Activated CD8-positive, alpha-beta memory T cell treated with anti-CD3 and anti-CD28 coated beads, Interleukin-2, amount 50 U/mL, for 1 hour (primary cell): ENCODE measurements around the gene TCTN3.
"Not testable (repeated sequence)": the region's sequence is repeated elsewhere in the genome, so short reads cannot be mapped to it uniquely, and the experiment has no call there.

Experiments used
- DNase-seq: peaks from one replicate; pipeline ENCODE4 v3.0.0-alpha.2; 2020; ENCODE audit errors: extremely low read depth

The TCTN3 gene, protein sequence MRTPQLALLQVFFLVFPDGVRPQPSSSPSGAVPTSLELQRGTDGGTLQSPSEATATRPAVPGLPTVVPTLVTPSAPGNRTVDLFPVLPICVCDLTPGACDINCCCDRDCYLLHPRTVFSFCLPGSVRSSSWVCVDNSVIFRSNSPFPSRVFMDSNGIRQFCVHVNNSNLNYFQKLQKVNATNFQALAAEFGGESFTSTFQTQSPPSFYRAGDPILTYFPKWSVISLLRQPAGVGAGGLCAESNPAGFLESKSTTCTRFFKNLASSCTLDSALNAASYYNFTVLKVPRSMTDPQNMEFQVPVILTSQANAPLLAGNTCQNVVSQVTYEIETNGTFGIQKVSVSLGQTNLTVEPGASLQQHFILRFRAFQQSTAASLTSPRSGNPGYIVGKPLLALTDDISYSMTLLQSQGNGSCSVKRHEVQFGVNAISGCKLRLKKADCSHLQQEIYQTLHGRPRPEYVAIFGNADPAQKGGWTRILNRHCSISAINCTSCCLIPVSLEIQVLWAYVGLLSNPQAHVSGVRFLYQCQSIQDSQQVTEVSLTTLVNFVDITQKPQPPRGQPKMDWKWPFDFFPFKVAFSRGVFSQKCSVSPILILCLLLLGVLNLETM

DNA sequence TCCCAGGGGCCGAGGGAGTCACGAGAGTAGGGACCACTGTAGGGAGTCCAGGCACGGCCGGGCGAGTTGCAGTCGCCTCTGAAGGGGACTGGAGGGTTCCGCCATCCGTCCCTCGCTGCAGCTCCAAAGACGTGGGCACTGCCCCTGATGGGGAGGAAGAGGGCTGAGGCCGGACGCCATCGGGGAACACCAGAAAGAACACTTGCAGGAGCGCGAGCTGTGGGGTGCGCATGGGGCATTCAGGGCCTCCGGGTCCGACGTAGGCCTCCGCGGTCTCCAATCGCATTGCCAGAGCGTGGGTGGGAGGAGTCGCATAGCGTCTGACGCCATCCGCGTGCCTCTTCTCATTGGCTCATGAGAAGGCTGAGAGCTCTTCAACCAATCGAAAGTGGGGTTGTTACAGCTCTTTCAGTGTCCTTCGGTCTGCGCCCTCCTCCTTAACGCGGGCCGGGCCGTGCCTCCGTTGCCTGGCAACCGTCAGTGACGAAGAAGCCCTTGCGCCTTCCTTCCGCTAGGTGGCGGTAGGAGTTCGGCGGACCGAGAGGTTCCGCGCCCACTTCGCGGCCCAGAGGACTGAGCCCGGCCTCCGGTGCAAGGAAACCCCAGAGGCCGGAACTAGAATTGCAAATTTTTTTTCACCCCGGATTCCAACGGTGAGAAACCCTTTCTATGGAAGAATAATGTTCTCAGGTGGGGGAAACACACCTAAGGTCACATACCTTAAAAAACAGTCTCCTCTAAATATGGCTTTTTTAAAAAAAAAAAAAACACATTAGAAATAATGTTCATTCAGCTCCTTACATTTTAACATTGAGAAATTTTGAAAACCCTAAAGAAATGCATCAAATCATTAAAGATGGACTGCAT, at the start of gene TCTN3:
TCTN3 (minus strand) TSS at position 260 of the 867 bp plus-strand sequence; CDS start at position 232, 28 bp downstream.
- DNase-seq = peak; percentile 93

DNA sequence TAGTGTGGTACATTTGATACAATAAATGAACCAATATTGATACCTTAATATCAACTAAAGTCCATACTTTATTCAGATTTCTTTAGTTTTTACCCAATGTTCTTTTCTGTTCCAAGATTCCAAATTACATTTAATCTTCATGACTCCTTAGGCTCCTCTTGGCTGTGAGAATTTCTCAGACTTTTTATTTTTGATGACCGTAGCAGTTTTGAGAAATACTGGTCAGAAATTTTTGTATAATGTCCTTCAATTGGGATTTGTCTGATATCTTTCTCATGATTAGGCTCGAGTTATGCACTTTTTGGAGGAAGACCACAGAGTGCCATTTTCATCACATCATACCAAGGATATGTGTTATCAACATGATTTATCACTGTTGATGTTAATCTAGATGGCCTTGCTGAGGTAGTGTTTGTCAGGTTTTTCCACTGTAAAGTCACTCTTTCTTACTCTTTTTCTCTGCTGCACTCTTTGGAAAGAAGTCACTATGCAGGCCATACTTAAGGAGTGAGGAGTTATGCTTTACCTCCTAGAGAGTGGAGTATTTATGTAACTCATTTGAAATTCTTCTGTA, 49.3 kb upstream of the TCTN3 start:
- no peak for DNase-seq

DNA sequence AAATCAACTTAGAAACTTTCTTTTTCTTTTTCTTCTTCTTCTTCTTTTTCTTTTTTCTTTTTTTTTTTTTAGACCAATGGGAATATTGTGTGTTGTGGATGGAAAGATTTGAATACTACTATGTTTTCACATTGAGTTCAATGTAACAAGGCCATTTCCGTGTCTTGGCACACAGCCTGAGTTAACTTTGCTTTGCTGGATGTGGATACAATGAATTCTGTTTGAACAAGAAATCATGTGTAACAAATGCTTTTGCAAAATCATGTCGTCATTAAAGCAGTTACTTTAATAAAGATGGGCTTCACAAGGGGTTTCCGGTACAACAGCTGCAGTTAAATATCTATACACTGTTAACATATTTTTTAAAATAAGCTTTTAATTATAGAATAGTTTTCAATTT, 48.8 kb upstream of the TCTN3 start:
- no peak for DNase-seq

DNA sequence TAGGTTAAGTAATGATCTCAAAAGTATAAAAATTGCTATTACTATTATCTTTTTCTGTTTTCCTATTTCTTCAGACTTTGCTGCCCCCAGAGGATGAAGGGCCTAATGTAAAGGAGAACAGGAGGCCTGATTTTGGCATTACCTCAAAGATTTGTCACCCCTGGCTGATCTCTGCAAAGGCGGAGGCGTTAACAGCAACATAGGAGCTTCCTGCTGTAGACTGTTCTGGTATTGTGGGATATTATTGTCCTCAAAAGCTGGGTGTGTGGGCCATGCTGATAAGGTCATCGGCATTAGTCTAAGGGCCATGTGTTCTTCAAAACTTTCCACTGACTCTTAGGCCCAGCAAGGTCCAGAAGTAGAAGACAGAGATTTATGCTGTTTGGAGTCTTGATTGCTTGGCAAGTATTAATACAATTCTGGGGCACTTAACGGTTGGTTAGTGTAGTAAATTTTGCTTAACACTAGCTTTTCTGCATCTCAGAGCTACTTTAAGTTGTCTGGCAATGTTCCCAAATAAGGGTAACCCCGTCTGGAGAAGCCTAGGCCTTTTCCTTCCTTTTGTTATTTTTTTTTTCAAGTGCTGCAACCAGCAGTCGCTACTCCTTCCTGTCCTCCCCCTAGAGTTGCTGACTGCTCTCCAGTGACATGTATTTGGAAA, 48.2 kb upstream of the TCTN3 start:
- DNase-seq = no peak

DNA sequence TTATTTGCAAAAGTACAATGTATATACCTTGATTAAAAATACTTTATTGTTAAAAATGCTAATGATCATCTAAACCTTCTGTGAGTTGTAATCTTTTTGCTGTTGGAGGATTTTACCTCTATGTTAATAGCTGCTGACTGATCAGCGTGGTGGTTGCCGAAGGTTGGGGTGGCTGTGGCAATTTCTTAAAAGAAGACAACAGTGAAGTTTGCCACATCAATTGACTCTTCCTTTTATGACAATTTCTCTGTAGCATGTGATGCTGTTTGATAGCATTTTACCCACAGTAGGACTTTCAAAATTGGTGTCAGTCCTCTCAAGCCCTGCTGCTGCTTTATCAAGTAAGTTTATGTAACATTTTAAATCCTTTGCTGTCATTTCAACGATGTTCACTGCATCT, 45.3 kb upstream of the TCTN3 start:
- DNase-seq = no peak

DNA sequence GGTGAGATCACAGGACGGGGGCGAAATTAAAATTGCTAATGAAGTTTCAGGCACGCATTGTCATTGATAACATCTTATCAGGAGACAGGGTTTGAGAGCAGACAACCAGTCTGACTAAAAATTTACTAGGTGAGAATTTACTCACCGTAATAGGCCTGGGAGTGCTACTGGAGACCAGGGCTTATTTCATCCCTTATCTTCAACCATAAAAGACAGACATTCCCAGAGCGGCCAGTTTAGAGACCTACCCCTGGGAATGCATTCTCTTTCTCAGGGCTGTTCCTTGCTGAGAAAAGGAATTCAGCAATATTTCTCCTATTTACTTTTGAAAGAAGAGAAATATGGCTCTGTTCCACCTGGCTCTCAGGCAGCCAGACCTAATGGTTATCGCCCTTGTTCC, 39.2 kb upstream of the TCTN3 start:
- not testable (repeated sequence) for DNase-seq

DNA sequence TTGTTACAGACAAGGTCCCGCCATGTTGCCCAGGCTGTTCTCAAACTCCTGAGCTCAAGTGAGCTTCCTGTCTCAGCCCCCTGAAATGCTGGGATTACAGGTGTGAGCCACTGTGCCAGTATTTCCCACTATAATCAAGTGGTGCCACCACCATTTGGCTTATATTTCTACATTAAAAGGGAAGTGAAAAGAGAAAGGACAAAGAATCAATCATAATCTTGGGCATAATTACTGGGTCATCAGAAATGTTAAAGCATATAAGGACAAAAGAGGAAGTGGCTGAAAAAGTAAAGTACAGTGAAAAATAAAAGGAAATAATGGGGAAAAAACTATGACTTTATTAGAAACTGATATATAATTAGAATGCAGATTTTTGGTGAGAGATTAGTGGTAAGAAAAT, 36.5 kb upstream of the TCTN3 start:
- no peak for DNase-seq

DNA sequence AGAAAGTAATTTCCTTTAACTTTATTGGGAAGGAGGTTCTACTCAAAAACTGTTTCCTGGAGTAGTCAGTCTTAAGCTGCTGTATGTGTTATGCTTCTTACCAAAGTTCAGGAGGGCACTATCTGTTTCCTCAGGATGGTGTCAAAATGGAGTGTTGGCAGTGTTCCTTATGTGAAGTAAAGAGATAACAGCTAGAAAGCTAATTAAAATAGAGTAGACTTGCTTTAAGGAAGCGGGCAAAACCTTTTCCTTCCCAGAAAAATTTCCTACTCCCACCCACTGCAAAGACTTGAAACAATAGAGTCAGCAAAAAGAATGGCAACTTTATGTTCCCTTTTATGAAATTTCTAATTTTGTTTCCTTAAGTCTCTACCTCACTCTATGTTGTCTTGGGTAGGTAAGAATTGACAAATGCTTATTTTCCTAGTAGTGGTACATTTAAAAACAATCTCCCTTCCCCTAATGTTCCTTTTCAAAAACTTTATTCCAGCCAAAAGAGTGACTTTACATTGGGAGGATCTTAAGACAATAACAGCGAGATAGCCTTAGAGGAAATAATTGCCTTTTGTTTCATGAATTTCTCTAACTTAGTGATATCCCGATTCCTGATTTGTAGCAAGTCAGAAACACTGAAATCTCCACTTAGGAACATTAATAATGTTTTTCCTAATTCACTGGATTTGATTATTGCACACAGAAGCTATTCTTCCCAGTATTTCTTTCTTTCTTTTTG, 35.8 kb upstream of the TCTN3 start:
- DNase-seq = no peak

DNA sequence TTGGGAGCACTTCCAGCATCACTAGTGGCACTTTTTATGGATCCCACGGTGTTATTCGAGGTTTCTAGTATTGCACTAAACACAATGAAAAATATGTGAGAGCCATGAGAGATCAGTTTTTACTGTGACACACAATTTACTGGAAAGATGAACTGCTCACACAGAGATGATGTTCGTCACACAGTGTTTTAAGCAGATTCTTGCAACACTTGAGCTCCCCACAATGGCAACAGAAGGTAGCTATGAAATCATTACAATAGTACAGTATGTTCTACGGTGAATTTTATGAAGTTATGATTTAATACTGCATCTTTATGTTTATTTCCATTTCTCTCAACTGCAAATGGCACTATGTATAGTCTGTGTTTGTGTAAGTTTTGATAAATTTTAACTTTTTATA, 34.8 kb upstream of the TCTN3 start:
- DNase-seq = no peak

DNA sequence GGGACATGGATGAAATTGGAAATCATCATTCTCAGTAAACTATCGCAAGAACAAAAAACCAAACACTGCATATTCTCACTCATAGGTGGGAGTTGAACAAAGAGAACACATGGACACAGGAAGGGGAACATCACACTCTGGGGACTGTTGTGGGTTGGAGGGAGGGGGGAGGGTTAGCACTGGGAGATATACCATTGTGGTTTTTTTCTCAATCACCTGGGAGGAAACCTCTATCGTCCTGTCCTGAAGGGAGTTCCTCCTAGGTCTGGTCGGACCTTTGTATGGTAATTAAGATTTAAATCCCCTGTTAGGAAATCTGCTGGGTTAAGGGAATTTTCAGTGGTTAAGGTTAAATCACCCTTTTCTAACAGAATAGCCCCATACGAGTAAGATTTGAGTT, 28.8 kb upstream of the TCTN3 start:
- DNase-seq = not testable (repeated sequence)

DNA sequence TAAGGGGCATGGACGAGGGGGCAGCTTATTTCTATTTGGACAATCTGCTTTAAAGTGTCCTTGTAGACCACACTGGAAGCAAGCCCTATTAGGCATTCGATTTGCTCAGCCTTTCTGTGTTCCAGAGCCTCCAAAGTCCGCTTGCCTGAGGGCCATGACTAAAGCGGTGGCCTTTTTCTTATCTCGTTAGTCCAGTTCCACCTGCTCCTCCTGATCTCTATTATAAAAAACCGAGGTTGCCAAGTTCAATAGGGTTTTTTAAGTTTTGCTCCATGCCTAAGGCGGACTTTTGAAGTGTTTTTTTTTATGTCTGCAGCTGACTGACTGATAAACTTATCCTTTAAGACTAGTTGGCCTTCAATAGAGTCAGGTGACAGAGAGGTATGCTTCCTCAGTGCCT, 27.0 kb upstream of the TCTN3 start:
- DNase-seq = not testable (repeated sequence)

DNA sequence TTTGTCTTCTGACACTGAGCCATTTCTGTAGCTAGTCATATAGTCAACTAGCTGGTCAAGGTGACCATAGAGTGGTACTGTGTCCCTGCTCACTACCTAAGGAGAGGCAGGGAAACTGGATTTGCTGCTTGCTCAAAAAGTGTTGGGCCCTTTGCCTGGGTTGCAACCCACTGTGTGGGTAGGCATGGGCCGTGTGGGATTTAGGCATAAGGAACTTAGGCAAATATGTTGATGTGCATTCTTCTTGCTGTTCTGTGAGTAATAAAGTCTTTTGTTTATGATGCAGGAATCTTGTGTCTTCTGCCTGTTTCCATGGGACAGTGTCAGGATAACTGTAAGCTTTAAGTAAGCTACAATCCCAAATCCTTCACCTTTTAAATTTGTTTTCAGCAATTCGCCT, 23.1 kb upstream of the TCTN3 start:
- DNase-seq = no peak

DNA sequence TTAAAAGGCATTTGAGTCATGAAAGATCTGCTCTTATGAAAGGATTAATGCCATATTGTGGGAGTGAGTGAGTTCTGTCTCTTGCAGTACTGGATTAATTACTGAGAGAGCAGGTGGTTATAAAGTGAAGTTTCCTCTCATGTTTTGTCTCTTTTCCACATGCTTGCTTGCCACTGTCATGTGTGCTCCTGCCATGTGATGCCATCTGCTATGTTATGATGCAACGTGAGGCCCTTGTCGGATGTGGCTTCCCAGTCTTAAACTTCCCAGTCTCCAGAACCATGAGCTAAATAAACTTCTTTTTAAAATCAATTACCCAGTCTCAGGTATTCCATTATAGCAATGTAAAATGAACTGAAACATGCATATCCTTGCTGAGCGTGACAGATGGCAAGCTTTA, 22.7 kb upstream of the TCTN3 start:
- no peak for DNase-seq

DNA sequence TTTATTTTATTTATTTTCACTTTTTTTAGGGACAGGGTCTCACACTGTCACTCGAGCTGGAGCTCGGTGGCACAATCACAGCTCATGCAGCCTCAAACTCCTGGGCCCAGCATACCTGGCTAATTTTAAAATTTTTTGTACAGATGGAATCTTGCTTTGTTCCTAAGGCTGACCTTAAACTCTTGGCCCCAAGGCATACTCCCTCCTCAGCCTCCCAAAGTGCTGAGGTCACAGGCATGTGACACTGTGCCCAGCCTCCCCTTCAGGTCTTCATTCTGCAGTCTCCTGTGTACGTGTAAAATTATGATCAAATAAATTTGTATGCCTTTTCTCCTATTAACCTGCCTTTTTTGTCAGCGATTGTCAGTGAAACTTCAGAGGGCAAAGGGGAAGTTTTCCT, 17.8 kb upstream of the TCTN3 start:
- DNase-seq = no peak

DNA sequence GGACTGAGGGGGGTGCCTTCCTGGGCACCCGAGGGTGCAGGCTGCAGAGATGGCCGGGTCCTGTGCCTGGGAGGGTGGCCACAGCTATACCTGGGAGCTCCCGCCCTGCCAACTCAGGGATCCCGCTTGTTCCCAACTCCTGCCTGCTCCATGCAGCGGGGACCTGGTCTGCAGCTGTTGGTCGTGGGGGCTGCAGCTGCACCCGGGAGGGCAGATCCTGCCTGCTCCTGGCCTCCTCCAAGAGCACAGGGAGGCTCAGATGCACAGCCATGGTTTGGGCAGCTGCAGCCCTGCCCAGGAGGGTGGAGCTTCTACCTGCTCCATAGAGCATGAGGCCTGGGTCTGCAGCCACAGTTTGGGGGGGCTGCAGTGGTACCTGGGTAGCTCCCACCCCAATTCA, 13.3 kb upstream of the TCTN3 start:
- DNase-seq = no peak

DNA sequence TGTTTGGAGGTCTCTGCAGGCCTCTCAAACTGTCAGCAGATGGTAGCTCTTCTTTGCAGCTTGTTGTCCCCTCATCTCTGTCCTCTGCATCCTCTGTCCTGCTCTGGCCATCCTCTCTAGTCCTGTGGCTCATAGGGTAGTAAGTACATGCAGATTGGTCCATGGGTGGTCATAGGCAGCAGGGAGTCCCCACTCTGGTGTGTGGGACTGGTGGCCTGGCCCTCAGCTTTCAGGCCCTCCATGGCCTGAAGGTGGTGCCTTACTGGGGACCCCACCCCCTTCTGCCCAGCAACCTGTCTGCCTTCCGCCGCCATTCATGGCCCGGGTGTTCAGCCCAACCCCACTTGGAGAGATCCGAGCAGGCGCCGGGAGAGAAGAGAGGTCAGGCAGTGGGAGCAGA, 12.8 kb upstream of the TCTN3 start:
- no peak for DNase-seq

DNA sequence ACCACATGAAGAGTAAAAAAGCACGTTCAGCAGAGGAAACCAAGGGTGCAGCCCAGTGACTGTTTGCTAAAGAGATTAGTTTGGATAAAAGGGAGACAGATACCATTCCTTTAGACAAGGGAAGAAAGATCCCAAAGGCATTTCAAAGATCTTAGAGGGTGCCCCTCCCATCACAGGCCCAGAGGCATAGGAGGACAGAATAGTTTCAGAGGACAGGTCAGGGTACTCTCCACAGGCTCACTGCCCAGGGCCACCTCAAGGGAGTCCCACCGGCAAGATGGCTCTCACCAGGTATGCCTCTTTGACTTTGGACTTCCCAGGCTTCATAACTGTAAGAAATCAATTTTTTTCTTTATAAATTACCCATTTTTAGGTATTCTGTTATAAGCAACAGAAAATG, 4.7 kb upstream of the TCTN3 start:
- no peak for DNase-seq

DNA sequence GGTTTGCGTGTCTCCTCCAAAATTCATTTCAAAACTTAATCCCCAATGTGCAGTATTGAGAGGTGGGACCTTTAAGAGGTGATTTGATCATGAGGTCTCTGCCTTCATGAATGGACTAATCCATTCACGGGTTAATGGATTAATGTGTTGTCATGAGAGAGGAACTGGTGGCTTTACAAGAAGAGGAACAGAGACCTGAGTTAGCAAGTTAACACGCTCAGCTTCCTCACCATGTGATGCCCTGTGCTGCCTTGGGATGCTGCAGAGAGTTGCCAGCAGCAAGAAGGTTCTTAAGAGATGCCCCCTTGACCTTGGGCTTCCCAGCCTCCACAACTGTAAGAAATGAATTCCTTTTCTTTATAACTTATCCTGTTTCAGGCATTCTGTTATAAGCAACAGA, 3.7 kb upstream of the TCTN3 start:
- no peak for DNase-seq

DNA sequence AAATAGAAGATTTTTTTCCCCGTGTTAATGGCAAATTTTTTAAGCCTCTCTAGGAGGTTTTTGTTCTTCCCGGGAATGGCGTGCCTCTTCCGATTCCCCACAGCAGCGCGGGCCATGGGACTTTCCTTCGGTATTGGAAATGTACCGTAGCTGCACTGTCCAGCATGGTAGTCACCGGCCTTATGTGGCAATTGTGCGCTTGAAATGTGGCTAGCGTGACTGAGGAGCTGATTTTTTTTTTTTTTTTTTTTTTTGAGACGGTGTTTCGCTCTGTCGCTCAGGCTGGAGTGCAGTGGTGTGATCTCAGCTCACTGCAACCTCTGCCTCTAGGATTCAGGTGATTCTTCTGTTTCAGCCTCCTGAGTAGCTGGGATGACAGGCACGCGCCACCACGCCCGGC, 938 bp upstream of the TCTN3 start:
- DNase-seq = no peak

DNA sequence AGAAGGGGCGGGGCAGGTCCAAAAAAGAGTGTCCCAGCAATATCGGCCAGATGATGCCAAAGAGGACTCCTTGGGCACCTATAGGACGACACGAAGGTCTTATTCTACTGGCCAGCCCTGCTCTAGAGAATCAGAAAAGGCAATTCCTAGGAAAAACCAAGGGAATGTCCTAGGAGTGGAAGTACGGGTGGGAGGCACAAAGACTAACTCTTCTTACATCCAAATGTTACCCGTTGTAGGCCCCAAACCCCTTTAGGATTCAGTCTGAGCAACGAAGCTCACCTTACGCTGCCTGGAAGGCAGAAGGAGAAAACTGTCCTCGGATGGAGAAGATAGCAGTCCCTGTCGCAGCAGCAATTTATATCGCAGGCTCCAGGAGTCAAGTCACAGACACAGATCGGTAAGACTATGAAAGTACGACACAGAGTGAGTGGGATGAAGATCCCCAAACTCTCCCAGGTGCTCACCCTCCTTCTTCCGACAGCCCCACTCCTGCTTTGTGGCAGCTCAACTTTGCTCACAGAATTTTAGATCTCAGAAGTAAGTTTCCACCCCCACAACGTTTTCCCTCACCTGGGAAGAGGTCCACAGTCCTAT, 558 bp downstream of the TCTN3 start:
- no peak for DNase-seq

DNA sequence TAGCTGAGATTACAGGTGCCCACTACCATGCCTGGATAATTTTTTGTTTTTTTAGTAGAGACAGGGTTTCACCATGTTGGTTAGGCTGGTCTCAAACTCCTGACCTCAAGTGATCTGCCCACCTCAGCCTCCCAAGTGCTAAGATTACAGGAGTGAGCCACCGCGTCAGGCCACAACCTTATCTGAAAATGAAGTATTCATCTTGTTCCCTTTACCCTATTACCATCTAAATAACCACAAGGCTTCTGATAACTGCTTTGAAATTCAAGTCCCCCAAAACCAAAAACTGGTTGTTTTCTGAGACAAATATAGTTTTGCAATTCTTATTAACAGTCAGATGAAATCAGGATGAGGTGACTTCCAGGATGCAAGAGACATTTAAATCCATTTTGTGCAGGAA, 2.4 kb downstream of the TCTN3 start:
- no peak for DNase-seq
